ENCODE data around the gene ERFE. TPM values are rescaled to one million over a fixed set of nuclear protein-coding genes. Genes with fewer than 3 reads are reported as not detected.

ERFE gene
- total RNA-seq, 1 donor from 2014 or later = 3.8 TPM

DNA sequence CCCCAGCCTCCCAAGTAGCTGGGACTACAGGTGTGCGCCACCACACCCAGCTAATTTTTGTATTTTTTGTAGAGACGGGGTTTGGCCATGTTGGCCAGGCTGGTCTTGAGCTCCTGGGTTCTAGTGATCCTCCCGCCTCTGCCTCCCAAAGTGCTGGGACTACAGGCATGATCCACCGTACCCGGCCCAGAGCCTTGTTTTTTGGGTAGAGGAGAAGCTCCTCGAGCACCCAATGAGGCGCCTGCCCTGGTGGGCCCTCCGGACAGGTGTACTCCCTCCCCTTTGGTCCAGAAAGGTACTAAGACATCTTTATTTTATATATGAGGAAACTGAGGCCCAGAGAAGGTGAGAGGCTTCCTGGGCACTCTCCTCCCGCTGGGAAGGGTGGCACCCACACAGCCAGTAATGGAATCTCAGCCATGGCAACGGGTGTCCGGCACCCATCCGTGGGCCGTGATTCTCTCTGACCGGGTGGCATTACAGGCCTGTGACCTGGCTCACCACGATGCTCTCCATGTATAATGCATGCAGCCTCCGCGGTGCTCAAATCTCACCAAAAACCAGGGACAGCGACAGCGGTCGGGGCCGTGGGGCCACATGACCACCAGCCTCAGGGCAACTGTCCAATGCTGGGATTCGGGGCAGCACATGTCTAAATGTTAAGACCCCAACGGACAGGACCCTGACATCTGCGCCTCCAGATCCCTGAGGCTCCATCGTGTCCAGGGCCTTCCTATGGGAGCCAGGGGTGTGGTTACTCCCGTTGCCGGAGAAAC lies 37.1 kb upstream of the ERFE start:
- Mint-ChIP-seq H3K4me1 (ENCODE audit: unreplicated experiment) (no peaks in the 10 kb centered on the region), H3K27me3 (peaks cover 8% of the 10 kb centered on the region), H3K4me3 (no peak overlapping the region), H3K9me3 (no peaks in the 10 kb centered on the region), H3K27ac (no peak overlapping the region), H3K36me3 (no peaks in the 10 kb centered on the region)
- TF ChIP-seq, protein P1, sequence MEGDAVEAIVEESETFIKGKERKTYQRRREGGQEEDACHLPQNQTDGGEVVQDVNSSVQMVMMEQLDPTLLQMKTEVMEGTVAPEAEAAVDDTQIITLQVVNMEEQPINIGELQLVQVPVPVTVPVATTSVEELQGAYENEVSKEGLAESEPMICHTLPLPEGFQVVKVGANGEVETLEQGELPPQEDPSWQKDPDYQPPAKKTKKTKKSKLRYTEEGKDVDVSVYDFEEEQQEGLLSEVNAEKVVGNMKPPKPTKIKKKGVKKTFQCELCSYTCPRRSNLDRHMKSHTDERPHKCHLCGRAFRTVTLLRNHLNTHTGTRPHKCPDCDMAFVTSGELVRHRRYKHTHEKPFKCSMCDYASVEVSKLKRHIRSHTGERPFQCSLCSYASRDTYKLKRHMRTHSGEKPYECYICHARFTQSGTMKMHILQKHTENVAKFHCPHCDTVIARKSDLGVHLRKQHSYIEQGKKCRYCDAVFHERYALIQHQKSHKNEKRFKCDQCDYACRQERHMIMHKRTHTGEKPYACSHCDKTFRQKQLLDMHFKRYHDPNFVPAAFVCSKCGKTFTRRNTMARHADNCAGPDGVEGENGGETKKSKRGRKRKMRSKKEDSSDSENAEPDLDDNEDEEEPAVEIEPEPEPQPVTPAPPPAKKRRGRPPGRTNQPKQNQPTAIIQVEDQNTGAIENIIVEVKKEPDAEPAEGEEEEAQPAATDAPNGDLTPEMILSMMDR (conservative IDR thresholded peaks at IDR 0.05) = no peak
- no peak for DNase-seq (ENCODE audit: extremely low spot score, unreplicated experiment)

DNA sequence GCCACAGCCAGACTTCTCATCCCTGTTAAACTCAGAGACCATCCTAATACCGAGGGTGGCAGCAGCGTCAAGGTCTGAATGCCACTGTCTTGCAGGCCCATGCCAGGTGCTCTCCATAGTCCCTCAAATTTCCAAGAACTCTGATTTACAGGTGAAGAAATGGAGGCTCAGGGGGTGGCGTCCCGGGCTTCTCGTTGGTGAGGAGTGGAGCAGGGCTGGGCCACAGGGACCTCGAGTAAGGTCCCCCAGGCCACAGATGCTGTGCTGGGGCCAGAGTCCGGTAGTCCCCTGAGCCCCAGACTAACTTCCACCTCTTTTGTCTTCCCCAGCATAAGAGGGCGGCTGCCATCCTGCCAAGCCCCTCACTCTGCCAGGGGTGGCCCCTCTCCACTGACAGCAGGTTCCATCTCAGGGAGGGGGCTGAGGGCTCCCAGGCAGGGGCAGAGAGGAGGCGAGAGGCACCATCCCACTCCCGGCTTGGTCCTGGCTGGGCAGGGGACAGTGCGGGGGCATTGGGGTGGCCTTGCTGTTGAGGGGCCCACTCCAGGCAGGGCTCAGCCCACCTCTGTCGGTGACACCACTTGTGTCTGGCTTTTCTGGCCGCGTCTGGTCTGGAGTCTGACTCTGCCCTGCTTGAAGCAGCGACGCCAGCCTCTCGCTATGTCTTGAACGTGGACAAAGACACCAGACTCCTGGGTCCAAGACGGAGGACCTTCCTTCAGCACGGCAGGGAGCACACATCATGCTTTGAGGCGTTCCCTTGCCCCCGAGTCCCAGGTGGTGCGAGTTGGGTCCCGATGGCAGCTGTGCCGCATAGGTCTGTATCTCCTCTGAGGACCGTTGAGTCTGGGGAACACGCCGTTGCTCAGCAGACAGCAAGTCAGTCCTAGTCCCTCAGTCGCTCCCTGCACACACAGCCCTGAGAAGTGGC lies 36.2 kb upstream of the ERFE start:
- no peak overlapping the region for H3K4me3 Mint-ChIP-seq
- H3K27ac Mint-ChIP-seq = no peak overlapping the region
- TF ChIP-seq, protein P1 (conservative IDR thresholded peaks at IDR 0.05) = no peak
- DNase-seq (ENCODE audit: extremely low spot score, unreplicated experiment) = no peak
- peaks cover 3% of the 10 kb centered on the region for H3K27me3 Mint-ChIP-seq
- no peaks in the 10 kb centered on the region for H3K9me3 Mint-ChIP-seq
- H3K4me1 Mint-ChIP-seq (ENCODE audit: unreplicated experiment) = no peaks in the 10 kb centered on the region
- H3K36me3 Mint-ChIP-seq = no peaks in the 10 kb centered on the region

DNA sequence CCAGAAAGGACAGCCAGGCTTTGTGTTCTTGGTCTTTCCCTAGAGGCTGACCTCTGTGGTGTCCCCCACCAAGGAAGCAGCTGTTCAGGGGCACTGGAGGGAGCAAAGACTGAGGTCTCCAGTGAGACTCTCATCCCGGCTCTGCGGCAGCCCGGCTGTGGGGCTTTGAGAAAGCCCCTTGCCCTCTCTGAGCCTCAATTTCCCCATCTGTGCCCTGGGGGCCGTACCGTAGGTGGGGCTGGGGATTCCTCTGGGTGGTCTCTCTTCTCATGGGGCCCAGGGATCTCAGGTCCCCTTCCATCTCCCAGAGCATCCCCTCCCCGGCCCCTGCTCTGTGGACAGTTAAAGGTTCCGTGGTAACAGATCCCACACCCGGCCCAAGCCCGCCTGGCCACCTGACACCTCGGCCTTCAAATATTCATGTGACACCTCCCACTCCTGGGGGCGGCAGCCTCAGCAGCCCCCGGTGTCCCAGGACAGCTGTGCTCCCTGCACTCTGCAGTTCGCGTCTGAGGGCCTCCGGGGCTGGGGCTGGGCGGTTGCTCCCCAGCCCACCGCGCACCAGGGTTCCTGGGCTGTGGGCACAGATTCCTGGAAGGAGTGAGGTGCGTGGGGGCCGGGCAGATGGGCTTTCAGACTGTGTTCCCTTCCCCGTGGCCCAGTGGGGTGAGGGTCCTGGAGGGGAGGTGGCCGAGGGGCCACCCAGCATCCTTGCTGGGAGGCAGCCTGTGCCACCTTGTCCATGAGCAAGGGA lies 35.4 kb upstream of the ERFE start:
- no peaks in the 10 kb centered on the region for H3K4me1 Mint-ChIP-seq (ENCODE audit: unreplicated experiment)
- H3K9me3 Mint-ChIP-seq = no peaks in the 10 kb centered on the region
- H3K27ac Mint-ChIP-seq = no peak overlapping the region
- no peaks in the 10 kb centered on the region for H3K36me3 Mint-ChIP-seq
- TF ChIP-seq, protein P1 (conservative IDR thresholded peaks at IDR 0.05) = no peak
- no peaks in the 10 kb centered on the region for H3K27me3 Mint-ChIP-seq
- H3K4me3 Mint-ChIP-seq = no peak overlapping the region
- no peak for DNase-seq (ENCODE audit: extremely low spot score, unreplicated experiment)

DNA sequence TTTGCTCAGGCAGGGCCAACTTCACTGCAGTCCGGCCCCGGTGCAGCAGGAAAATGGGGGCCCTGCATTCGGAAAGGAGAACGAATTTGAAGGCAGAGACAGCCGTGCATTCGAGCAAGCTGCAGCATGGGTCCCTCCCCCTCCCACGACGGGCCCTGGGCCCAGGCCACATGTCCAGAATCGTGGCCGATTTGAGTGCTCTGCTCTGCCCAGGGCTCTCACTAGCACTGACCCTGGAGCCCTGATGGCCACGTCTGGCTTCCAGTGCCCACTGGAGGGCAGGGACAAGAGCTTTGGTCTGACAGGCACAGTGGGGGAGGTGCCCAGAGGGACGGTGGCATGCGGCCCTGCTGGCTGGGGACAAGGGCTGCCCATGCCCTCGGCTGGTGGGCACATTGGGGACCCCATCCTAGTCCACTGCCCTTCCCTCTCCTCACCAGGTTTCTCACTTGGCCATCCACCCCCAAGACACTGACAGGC lies 34.7 kb upstream of the ERFE start:
- H3K9me3 Mint-ChIP-seq = no peaks in the 10 kb centered on the region
- H3K36me3 Mint-ChIP-seq = no peaks in the 10 kb centered on the region
- TF ChIP-seq, protein P1 (conservative IDR thresholded peaks at IDR 0.05) = no peak
- no peak overlapping the region for H3K4me3 Mint-ChIP-seq
- H3K27me3 Mint-ChIP-seq = no peaks in the 10 kb centered on the region
- H3K4me1 Mint-ChIP-seq (ENCODE audit: unreplicated experiment) = no peaks in the 10 kb centered on the region
- no peak overlapping the region for H3K27ac Mint-ChIP-seq
- no peak for DNase-seq (ENCODE audit: extremely low spot score, unreplicated experiment)

DNA sequence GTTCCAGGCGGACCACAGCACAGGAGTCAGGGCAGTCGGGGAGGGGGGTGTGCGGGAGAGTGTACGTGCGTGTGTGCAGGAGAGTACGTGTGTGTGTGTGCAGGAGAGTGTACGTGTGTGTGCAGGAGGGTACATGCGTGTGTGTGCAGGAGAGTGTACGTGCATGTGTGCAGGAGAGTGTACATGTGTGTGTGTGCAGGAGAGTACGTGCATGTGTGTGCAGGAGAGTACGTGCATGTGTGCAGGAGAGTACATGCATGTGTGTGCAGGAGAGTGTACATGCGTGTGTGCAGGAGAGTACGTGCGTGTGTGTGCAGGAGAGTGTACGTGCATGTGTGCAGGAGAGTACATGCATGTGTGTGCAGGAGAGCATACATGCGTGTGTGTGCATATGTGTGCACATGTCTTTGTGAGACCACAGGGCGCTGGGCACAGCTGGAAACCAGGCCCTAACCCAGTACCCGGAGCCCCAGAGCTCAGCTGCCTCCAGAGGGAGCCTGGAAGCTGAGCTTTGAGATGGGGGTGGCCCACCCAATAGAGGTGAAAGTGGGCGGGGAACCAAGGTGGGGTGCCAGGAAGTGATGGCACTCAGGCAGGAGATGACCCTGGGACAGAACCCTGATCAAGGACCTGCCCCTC lies 34.2 kb upstream of the ERFE start:
- TF ChIP-seq, protein P1 (conservative IDR thresholded peaks at IDR 0.05) = no peak
- no peak for DNase-seq (ENCODE audit: extremely low spot score, unreplicated experiment)
- Mint-ChIP-seq H3K27me3 (no peaks in the 10 kb centered on the region), H3K9me3 (no peaks in the 10 kb centered on the region), H3K36me3 (no peaks in the 10 kb centered on the region), H3K27ac (no peak overlapping the region), H3K4me1 (ENCODE audit: unreplicated experiment) (no peaks in the 10 kb centered on the region), H3K4me3 (no peak overlapping the region)

All from type B pancreatic cell (in vitro differentiated cells).